ENCODE results near the gene TEAD3. TPM values are rescaled to one million over a fixed set of nuclear protein-coding genes. Genes with fewer than 3 reads are reported as not detected.
A peak's percentile ranks its signal among the peaks of the same experiment; 100 is the strongest.

TEAD3 gene
- total and polyA plus RNA-seq, 2 experiments from 2014 or later: 15.0 to 26.5 TPM

GRCh38 chr6:35492974-35493284 lies 4.0 kb downstream of the TEAD3 start (continued):
- no peak for TF ChIP-seq STAT1 (IDR thresholded peaks at IDR 0.05; ENCODE audit: unreplicated experiment)
- no peak for TF ChIP-seq ETS1 (IDR thresholded peaks at IDR 0.05)
- no peak for TF ChIP-seq CREB1 (CRISPR knock-in tag; IDR thresholded peaks at IDR 0.05; ENCODE audit: low read depth)
- no peak for TF ChIP-seq ZNF462 (CRISPR knock-in tag; IDR thresholded peaks at IDR 0.05)

GRCh38 chr6:35492258-35492973 lies 4.5 kb downstream of the TEAD3 start:
- Histone ChIP-seq H3K36me3 (ENCODE audit: insufficient read depth) (no peaks in the 10 kb centered on the region), H2AFZ (no peak overlapping the region), H3K4me2 (peak overlapping the region; percentile 98), H3K4me3 (peak overlapping the region; percentile 40; the same call in 1 of the 2 replicates), H3K4me1 (ENCODE audit: insufficient read depth) (peaks cover 85% of the 10 kb centered on the region), H3K79me2 (replicated peaks; ENCODE audit: insufficient read depth) (peaks cover 71% of the 10 kb centered on the region), H3K9me2 (ENCODE audit: insufficient read depth) (no peaks in the 10 kb centered on the region), H4K20me1 (replicated peaks; ENCODE audit: insufficient read depth) (peaks cover 11% of the 10 kb centered on the region; the same call in 1 of the 2 replicates), H3K27me3 (ENCODE audit: insufficient read depth) (no peaks in the 10 kb centered on the region), H3K27ac (ENCODE audit: low read depth) (no peak overlapping the region), H3F3A (replicated peaks; ENCODE audit: low read depth) (peaks cover 17% of the 10 kb centered on the region; the same call in 1 of the 2 replicates)
- Mint-ChIP-seq H3K27me3 (ENCODE audit: insufficient read depth, low read depth, poor library complexity) (peaks cover 41% of the 10 kb centered on the region), H3K36me3 (ENCODE audit: low read depth) (no peaks in the 10 kb centered on the region; the same call in 2 of the 3 replicates), H3K4me3 (peak overlapping the region; percentile 60), H3K4me1 (peaks cover 68% of the 10 kb centered on the region), H3K9me3 (no peaks in the 10 kb centered on the region), H3K27ac (0 out of 2 replicates have a peak overlapping the region, but pooled peaks have one; percentile 48)
- ATAC-seq (no peak), DNase-seq (ENCODE audit: low spot score) (no peak)
- TF ChIP-seq ZNF331 (CRISPR knock-in tag; IDR thresholded peaks at IDR 0.05; ENCODE audit: low read depth): no peak
- no peak for TF ChIP-seq EZH2phosphoT487 (IDR thresholded peaks at IDR 0.05; ENCODE audit: unreplicated experiment)
- no peak for TF ChIP-seq STAT1 (IDR thresholded peaks at IDR 0.05; ENCODE audit: unreplicated experiment)
- no peak for TF ChIP-seq CREB1 (CRISPR knock-in tag; IDR thresholded peaks at IDR 0.05; ENCODE audit: low read depth)
- no peak for TF ChIP-seq CTCF (conservative IDR thresholded peaks at IDR 0.05; ENCODE audit: low read depth in 2 of 2)
- no peak for TF ChIP-seq REST (IDR thresholded peaks at IDR 0.05; ENCODE audit: unreplicated experiment)
- TF ChIP-seq NANOG (IDR thresholded peaks at IDR 0.05; ENCODE audit: borderline replicate concordance): no peak
- no peak for TF ChIP-seq ETS1 (IDR thresholded peaks at IDR 0.05)
- TF ChIP-seq JUNB (IDR thresholded peaks at IDR 0.05; ENCODE audit: unreplicated experiment): no peak

Measured in GM23338 (cell line).